LNCaP clone FGC (cell line): ENCODE measurements around the gene NIN.

Experiments used
- DNase-seq: peaks from one replicate; pipeline ENCODE4 v3.0.0-alpha.2; 2011; ENCODE audit warnings: low read depth
- H3K4me3 ChIP-seq: 2 replicates; pipeline ENCODE4 v1.5.1; 2011; ENCODE audit warnings: mild to moderate bottlenecking, low read depth, low read length, control low read depth
- CTCF ChIP-seq: IDR thresholded peaks from 2 replicates; pipeline ENCODE4 v1.5.1; 2012; ENCODE audit warnings: mild to moderate bottlenecking; ENCODE audit not compliant: control insufficient read depth, insufficient read depth; ENCODE audit errors: extremely low read depth

The NIN gene

GRCh38 chr14:50796390-50796789 is 34.6 kb downstream of the NIN start:
- H3K4me3 ChIP-seq, result no peak overlapping the region
- no peak for DNase-seq
- TF ChIP-seq CTCF, result no peak

- no peak for DNase-seq
- no peak overlapping the region for H3K4me3 ChIP-seq
- TF ChIP-seq CTCF, result no peak
Measured at GRCh38 chr14:50795909-50796308, 35.1 kb downstream of the NIN start.

DNA sequence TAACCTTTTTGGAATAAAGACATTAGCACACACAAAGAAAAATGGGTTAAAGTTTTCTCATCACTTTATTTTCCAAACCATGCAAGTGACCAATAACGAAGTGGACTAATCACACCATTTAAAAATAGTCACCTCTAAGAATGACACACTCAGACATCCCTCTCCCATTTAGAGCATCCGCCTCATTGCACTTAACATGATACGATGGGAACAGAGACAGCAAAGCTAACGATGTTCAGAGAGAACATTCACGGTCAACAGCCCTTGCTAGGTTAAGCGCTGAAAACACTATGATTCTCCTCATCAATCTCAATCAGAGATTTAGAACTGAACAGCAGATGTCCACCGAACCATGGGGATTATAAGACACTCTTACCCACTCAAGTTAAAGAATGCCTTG is 35.8 kb downstream of the NIN start:
- DNase-seq, result no peak
- no peak for TF ChIP-seq CTCF

DNA sequence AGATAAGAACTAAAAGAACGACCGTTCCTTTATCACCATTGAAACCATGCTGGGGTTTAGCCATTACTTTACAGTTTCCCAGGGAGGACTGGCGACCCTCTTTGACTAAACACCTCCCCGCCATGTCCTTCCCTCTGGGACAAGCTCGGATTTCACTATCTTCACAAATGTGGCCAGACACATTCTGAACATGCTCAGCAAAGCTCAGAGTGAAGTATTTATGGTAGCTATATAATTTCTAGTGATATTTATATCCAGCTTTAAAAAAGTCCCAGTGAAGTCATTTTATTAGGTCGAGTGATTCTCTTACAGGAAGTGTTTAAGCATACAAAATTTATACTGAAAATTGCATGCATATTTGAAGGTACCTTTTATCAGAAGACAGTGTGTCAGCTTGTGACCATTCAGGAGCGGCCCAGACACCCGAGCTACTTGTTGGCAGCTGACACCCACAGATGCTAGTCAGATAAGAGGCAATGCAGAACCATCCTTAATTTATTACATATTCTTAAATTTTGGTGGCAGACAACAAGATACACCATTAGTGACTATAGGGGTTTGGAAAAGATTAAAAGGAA is 36.8 kb downstream of the NIN start:
- no peak for DNase-seq
- TF ChIP-seq CTCF, result no peak
- H3K4me3 ChIP-seq, result no peak overlapping the region

More for the DNA sequence above, 35.8 kb downstream of the NIN start:
- H3K4me3 ChIP-seq, result no peak overlapping the region

GRCh38 chr14:50792634-50793068 is 38.3 kb downstream of the NIN start:
- no peak overlapping the region for H3K4me3 ChIP-seq
- DNase-seq, result no peak
- no peak for TF ChIP-seq CTCF

DNA sequence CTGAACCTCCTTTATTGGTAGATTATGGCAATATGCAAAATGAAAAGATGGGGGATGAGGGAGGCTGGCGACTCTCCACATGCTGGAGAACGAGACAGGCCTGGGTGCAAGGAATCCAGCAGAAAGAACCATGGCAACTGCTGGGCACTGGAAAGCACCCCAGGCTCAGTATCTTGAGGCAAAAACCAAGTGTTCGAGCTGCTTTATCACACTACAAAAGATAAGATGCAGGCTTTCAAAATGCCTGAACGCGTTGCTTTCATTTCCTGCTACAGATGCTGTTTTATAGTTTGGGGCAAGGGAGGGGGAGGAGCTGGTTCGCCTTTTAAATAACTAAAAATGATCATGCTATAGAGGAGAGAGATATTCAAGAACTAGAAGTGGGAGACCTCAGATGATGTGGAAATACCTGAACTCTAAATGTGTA is 38.9 kb downstream of the NIN start:
- no peak for DNase-seq
- no peak overlapping the region for H3K4me3 ChIP-seq
- no peak for TF ChIP-seq CTCF

- TF ChIP-seq CTCF, result no peak
- DNase-seq, result no peak
- H3K4me3 ChIP-seq, result no peak overlapping the region
Measured at GRCh38 chr14:50791201-50791600, 39.8 kb downstream of the NIN start.
